ENCODE measurements around the gene CNTNAP1. TPM values are rescaled to one million over a fixed set of nuclear protein-coding genes. Genes with fewer than 3 reads are reported as not detected.

The CNTNAP1 gene
- total RNA-seq, 1 experiment from 2014 or later = 6.4 TPM

DNA sequence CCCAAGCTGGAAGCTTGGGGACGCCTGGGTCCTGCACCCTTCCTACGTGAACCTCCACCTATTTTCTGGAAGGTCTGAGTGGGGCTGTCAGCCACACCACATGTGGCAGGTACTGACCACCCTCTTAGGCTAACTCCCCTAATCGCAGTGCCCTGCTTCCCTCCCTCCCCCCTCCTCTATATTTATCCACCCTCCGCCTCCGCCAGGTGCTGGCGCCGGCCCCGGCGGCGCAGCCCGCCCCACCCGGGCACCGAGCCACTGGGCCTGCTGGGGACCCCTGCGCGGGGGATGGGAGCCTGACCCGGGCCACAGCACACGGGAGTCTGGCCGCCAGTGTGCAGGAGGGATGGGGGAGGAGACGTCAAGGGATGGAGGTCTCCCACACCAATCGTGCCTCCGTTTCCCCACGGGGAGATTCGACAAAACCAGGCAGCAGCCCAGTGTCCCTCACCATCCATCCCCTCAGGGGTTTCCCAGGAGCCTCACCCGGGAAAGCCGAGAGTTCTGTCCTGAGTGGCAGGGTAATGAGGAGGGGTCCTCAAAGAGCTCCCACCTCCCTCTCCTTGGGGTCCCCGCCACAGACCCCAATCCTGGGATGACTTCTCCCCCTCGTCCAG, 6.9 kb upstream of the CNTNAP1 start:
- CTCF ChIA-PET = interaction anchor here (1.6 to 6.4 kb wide), 2 partner anchors 9 to 97 kb away, joined by 5 to 136 read pairs; partner anchors contain the start of gene PSMC3IP
- Histone ChIP-seq H3K9me3 (ENCODE audit: control insufficient read depth in 1 of 2, insufficient read depth in 1 of 2, low read depth in 1 of 2, low read length in 2 of 2) (no peaks in the 10 kb centered on the region), H3K4me1 (ENCODE audit: control insufficient read depth in 1 of 2, insufficient read depth in 2 of 2, low read length in 2 of 2) (peaks cover 21 to 56% of the 10 kb centered on the region in 2 experiments), H3K4me3 (replicated peaks in 1 of 2; ENCODE audit: low read depth in 1 of 2, low read length in 2 of 2) (peak overlapping the region; percentile 95 to 98), H3K36me3 (ENCODE audit: control insufficient read depth in 1 of 2, insufficient read depth in 2 of 2, low read length in 2 of 2) (peaks cover 17 to 27% of the 10 kb centered on the region in 2 experiments; a peak in 3 of 4 replicates), H3K27ac (ENCODE audit: low read depth, low read length) (peak overlapping the region; percentile 86), H4K20me1 (ENCODE audit: insufficient read depth) (no peaks in the 10 kb centered on the region), H3K27me3 (ENCODE audit: insufficient read depth, low read length) (no peaks in the 10 kb centered on the region), H3K9me2 (ENCODE audit: insufficient read depth) (no peaks in the 10 kb centered on the region), H3K79me2 (ENCODE audit: insufficient read depth, low read length) (peaks cover 38% of the 10 kb centered on the region), H3K9ac (ENCODE audit: low read length) (peak overlapping the region; percentile 95), H2AFZ (ENCODE audit: low read depth, low read length, poor library complexity, severe bottlenecking) (no peak overlapping the region), H3K4me2 (ENCODE audit: low read length) (peak overlapping the region; percentile 99)
- intact Hi-C loops (cut with micrococcal nuclease) = loop anchor here (5.0 kb wide), 1 partner anchor 53 kb away; no protein-coding TSS in a partner anchor
- TF ChIP-seq EZH2phosphoT487 (IDR thresholded peaks at IDR 0.05; ENCODE audit: borderline replicate concordance) (no peak), RAD21 (IDR thresholded peaks at IDR 0.05; ENCODE audit: low read depth) (no peak), EGR1 (IDR thresholded peaks at IDR 0.05; ENCODE audit: low read depth) (no peak), POLR2A (IDR thresholded peaks at IDR 0.05; ENCODE audit: borderline replicate concordance, extremely low read depth, insufficient read depth, insufficient read length) (no peak), SIN3A (IDR thresholded peaks at IDR 0.05; ENCODE audit: low read depth) (no peak), YY1 (IDR thresholded peaks at IDR 0.05; ENCODE audit: extremely low read depth, insufficient replicate concordance, low read depth, low read length) (no peak), TCF7L2 (IDR thresholded peaks at IDR 0.05; ENCODE audit: borderline replicate concordance, extremely low read depth, insufficient read depth, insufficient read length) (no peak), EZH2 (IDR thresholded peaks at IDR 0.05) (no peak), CBX3 (IDR thresholded peaks at IDR 0.05; ENCODE audit: low read depth) (no peak), ZBTB33 (IDR thresholded peaks at IDR 0.05; ENCODE audit: extremely low read depth, insufficient replicate concordance, low read length) (no peak)
- TF ChIP-seq, protein P1, sequence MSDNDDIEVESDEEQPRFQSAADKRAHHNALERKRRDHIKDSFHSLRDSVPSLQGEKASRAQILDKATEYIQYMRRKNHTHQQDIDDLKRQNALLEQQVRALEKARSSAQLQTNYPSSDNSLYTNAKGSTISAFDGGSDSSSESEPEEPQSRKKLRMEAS (IDR thresholded peaks at IDR 0.05) = no peak
- TF ChIP-seq, protein P2, sequence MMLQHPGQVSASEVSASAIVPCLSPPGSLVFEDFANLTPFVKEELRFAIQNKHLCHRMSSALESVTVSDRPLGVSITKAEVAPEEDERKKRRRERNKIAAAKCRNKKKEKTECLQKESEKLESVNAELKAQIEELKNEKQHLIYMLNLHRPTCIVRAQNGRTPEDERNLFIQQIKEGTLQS (IDR thresholded peaks at IDR 0.05) = no peak
- no TSS peak for BruUV-seq (replicated peaks)
- ATAC-seq (no peak), DNase-seq (ENCODE audit: low read depth, low spot score) (no peak)
- RAD21 ChIA-PET (ENCODE audit: low non-redundant PET in 1 of 2, low total read pairs in 2 of 2, uncharacterized antibody in 2 of 2, unreplicated experiment in 2 of 2) = no interaction called here
- POLR2A ChIA-PET = interaction anchor here (0.6 to 2.1 kb wide), 3 partner anchors 15 to 289 kb away, joined by 3 to 7 read pairs (median 4); partner anchors contain the start of genes RETREG3 and TUBG1
